ENCODE data around the gene OBSCN.

Gene OBSCN

DNA sequence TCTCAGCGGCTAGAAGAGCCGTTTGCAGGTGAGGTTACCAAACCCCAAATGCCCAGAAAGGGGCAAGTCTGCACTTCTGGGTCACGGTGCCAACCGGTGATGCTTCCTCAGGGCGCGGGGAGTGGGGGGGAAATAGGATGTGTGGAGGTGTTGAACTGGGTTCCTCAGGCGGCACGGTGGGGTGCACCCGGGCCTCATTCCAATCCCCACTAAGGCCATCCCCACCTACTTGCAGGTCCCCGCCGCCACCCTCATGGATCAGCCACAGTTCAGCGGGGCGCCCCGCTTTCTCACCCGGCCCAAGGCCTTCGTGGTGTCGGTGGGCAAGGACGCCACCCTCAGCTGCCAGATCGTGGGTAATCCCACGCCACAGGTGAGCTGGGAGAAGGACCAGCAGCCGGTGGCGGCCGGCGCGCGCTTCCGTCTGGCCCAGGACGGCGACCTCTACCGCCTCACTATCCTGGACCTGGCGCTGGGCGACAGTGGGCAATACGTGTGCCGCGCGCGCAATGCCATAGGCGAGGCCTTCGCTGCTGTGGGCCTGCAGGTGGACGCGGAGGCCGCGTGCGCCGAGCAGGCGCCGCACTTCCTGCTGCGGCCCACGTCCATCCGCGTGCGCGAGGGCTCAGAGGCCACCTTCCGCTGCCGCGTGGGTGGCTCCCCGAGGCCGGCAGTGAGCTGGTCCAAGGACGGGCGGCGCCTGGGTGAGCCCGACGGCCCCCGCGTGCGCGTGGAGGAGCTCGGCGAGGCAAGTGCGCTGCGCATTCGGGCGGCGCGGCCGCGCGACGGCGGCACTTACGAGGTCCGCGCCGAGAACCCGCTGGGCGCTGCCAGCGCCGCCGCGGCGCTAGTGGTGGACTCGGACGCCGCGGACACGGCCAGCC lies 3.9 kb downstream of the OBSCN start:
- TF ChIP-seq, protein P1, sequence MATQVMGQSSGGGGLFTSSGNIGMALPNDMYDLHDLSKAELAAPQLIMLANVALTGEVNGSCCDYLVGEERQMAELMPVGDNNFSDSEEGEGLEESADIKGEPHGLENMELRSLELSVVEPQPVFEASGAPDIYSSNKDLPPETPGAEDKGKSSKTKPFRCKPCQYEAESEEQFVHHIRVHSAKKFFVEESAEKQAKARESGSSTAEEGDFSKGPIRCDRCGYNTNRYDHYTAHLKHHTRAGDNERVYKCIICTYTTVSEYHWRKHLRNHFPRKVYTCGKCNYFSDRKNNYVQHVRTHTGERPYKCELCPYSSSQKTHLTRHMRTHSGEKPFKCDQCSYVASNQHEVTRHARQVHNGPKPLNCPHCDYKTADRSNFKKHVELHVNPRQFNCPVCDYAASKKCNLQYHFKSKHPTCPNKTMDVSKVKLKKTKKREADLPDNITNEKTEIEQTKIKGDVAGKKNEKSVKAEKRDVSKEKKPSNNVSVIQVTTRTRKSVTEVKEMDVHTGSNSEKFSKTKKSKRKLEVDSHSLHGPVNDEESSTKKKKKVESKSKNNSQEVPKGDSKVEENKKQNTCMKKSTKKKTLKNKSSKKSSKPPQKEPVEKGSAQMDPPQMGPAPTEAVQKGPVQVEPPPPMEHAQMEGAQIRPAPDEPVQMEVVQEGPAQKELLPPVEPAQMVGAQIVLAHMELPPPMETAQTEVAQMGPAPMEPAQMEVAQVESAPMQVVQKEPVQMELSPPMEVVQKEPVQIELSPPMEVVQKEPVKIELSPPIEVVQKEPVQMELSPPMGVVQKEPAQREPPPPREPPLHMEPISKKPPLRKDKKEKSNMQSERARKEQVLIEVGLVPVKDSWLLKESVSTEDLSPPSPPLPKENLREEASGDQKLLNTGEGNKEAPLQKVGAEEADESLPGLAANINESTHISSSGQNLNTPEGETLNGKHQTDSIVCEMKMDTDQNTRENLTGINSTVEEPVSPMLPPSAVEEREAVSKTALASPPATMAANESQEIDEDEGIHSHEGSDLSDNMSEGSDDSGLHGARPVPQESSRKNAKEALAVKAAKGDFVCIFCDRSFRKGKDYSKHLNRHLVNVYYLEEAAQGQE (IDR thresholded peaks at IDR 0.05; ENCODE audit: insufficient replicate concordance, low read depth), result no peak
- no peak for TF ChIP-seq GABPA (IDR thresholded peaks at IDR 0.05; ENCODE audit: low read depth)
- TF ChIP-seq CTCF (IDR thresholded peaks at IDR 0.05; ENCODE audit: insufficient read depth, low read length), result no peak
- TF ChIP-seq POLR2AphosphoS5 (IDR thresholded peaks at IDR 0.05; ENCODE audit: low read depth), result no peak
- no peak for TF ChIP-seq SPI1 (IDR thresholded peaks at IDR 0.05; ENCODE audit: borderline replicate concordance, low read depth)
- no peak for DNase-seq (ENCODE audit: low read depth in 1 of 2, low spot score in 1 of 2)
- Histone ChIP-seq H3K4me3 (replicated peaks; ENCODE audit: insufficient read depth, low read length) (no peak overlapping the region), H3K27ac (replicated peaks) (no peak overlapping the region), H3K27me3 (ENCODE audit: insufficient read depth, poor library complexity, severe bottlenecking) (peaks cover 6% of the 10 kb centered on the region)

- no peak overlapping the region for H3K4me3 ChIP-seq (replicated peaks; ENCODE audit: insufficient read depth, low read length)
- peaks cover 6% of the 10 kb centered on the region for H3K27me3 ChIP-seq (ENCODE audit: insufficient read depth, poor library complexity, severe bottlenecking)
- no peak for DNase-seq (ENCODE audit: low read depth in 1 of 2, low spot score in 1 of 2)
- H3K27ac ChIP-seq (replicated peaks), result no peak overlapping the region
- TF ChIP-seq GABPA (IDR thresholded peaks at IDR 0.05; ENCODE audit: low read depth), result no peak
- no peak for TF ChIP-seq CTCF (IDR thresholded peaks at IDR 0.05; ENCODE audit: insufficient read depth, low read length)
- TF ChIP-seq SPI1 (IDR thresholded peaks at IDR 0.05; ENCODE audit: borderline replicate concordance, low read depth), result no peak
- TF ChIP-seq POLR2AphosphoS5 (IDR thresholded peaks at IDR 0.05; ENCODE audit: low read depth), result no peak
- TF ChIP-seq, protein P1 (IDR thresholded peaks at IDR 0.05; ENCODE audit: insufficient replicate concordance, low read depth), result no peak
These were observed 4.6 kb downstream of the OBSCN start for GRCh38 chr1:228212415-228212965.

GRCh38 chr1:228212966-228213844 lies 5.4 kb downstream of the OBSCN start:
- no peak overlapping the region for H3K27ac ChIP-seq (replicated peaks)

More at GRCh38 chr1:228212966-228213844, 5.4 kb downstream of the OBSCN start:
- Histone ChIP-seq H3K27me3 (ENCODE audit: insufficient read depth, poor library complexity, severe bottlenecking) (peaks cover 6% of the 10 kb centered on the region), H3K4me3 (replicated peaks; ENCODE audit: insufficient read depth, low read length) (peak overlapping the region; percentile 37)
- peak; percentile 64 to 82 for DNase-seq (ENCODE audit: low read depth in 1 of 2, low spot score in 1 of 2)
- TF ChIP-seq, protein P1 (IDR thresholded peaks at IDR 0.05; ENCODE audit: insufficient replicate concordance, low read depth), result no peak

Measured in HL-60 (cell line).